Renal cortex interstitium (tissue), 11 donors: ENCODE data around the gene STN1. TPM values are rescaled to one million over a fixed set of nuclear protein-coding genes. Genes with fewer than 3 reads are reported as not detected.

Experiments
- DNase-seq, 11 donors: peaks; one replicate each; pipeline ENCODE4 v3.0.0-alpha.2; 2013; ENCODE audit warnings: low read depth in 9 of 11, low spot score in 4 of 11; ENCODE audit errors: extremely low read depth in 1 of 11
- polyA plus RNA-seq, 3 donors: library from polyadenylated mRNA; unstranded; fragments of 120-200 nt; gene quantifications; one replicate each; pipeline ENCODE4 v1.2.1, GENCODE V29; 2013; ENCODE audit not compliant: insufficient read length in 3 of 3

The STN1 gene
- polyA plus RNA-seq, 3 donors: 21.6 to 25.3 (median 24.3) TPM

GRCh38 chr10:103879831-103880230, 38.2 kb downstream of the STN1 start:
- no peak for DNase-seq

- no peak for DNase-seq
Observed at GRCh38 chr10:103879409-103879808, 38.6 kb downstream of the STN1 start.

GRCh38 chr10:103877861-103878260, 40.1 kb downstream of the STN1 start:
- no peak for DNase-seq

- no peak for DNase-seq
Observed at GRCh38 chr10:103876155-103876554, 41.8 kb downstream of the STN1 start.

GRCh38 chr10:103874730-103875129, 43.3 kb downstream of the STN1 start:
- DNase-seq: no peak

- no peak for DNase-seq
Observed at GRCh38 chr10:103872137-103872931, 45.6 kb downstream of the STN1 start.

- no peak for DNase-seq
Observed at GRCh38 chr10:103871006-103871405, 47.0 kb downstream of the STN1 start.

GRCh38 chr10:103870516-103870915, 47.5 kb downstream of the STN1 start:
- DNase-seq: no peak

GRCh38 chr10:103869336-103869735, 48.6 kb downstream of the STN1 start:
- no peak for DNase-seq

- no peak for DNase-seq
Observed at GRCh38 chr10:103868200-103868599, 49.8 kb downstream of the STN1 start.

GRCh38 chr10:103861505-103861904, 56.5 kb downstream of the STN1 start:
- DNase-seq: no peak

- DNase-seq: peak in 10 of 11 donors; percentile 53 to 81 (median 66)
Observed at GRCh38 chr10:103859161-103860086, 58.6 kb downstream of the STN1 start.

GRCh38 chr10:103858360-103858759, 59.6 kb downstream of the STN1 start:
- no peak for DNase-seq

- no peak for DNase-seq
Observed at GRCh38 chr10:103856797-103857170, 61.2 kb downstream of the STN1 start.

GRCh38 chr10:103855852-103856796, 61.9 kb downstream of the STN1 start:
- DNase-seq: no peak

GRCh38 chr10:103855424-103855823, 62.6 kb downstream of the STN1 start, which contains the start of gene SH3PXD2A:
SH3PXD2A (minus strand) TSS chr10:103855576; CDS start chr10:103855266, 310 bp downstream.
- peak in 4 of 11 donors; percentile 45 to 62 (median 56) for DNase-seq

GRCh38 chr10:103854686-103855391, 63.1 kb downstream of the STN1 start:
- DNase-seq: no peak

- DNase-seq: peak in 6 of 11 donors; percentile 45 to 66 (median 62)
Observed at GRCh38 chr10:103854265-103854685, 63.7 kb downstream of the STN1 start.
